ENCODE results near the gene BRD3OS. TPM values are rescaled to one million over a fixed set of nuclear protein-coding genes. Genes with fewer than 3 reads are reported as not detected.

Gene BRD3OS
- total and polyA plus RNA-seq, 2 of the 13 experiments (the other 11 are each of a cell fraction or from before 2014, with no cell fraction given) = 4.9 to 5.7 TPM

GRCh38 chr9:133986061-133986460 lies 39.2 kb upstream of the BRD3OS start (continued):
- TF ChIP-seq ZNF18 (CRISPR knock-in tag; IDR thresholded peaks at IDR 0.05; ENCODE audit: insufficient replicate concordance) = no peak
- TF ChIP-seq SMC3 (IDR thresholded peaks at IDR 0.05; ENCODE audit: low read length) = no peak
- no peak for TF ChIP-seq STAG1 (CRISPR knock-in tag; IDR thresholded peaks at IDR 0.05)
- TF ChIP-seq ZNF776 (CRISPR knock-in tag; IDR thresholded peaks at IDR 0.05) = no peak
- TF ChIP-seq, protein P1, sequence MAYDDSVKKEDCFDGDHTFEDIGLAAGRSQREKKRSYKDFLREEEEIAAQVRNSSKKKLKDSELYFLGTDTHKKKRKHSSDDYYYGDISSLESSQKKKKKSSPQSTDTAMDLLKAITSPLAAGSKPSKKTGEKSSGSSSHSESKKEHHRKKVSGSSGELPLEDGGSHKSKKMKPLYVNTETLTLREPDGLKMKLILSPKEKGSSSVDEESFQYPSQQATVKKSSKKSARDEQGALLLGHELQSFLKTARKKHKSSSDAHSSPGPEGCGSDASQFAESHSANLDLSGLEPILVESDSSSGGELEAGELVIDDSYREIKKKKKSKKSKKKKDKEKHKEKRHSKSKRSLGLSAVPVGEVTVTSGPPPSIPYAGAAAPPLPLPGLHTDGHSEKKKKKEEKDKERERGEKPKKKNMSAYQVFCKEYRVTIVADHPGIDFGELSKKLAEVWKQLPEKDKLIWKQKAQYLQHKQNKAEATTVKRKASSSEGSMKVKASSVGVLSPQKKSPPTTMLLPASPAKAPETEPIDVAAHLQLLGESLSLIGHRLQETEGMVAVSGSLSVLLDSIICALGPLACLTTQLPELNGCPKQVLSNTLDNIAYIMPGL (CRISPR knock-in tag; IDR thresholded peaks at IDR 0.05; ENCODE audit: borderline replicate concordance in 1 of 2, low read depth in 1 of 2) = no peak
- TF ChIP-seq ZFYVE20 (CRISPR knock-in tag; IDR thresholded peaks at IDR 0.05; ENCODE audit: borderline replicate concordance, low read depth) = no peak
- TF ChIP-seq, protein P2, sequence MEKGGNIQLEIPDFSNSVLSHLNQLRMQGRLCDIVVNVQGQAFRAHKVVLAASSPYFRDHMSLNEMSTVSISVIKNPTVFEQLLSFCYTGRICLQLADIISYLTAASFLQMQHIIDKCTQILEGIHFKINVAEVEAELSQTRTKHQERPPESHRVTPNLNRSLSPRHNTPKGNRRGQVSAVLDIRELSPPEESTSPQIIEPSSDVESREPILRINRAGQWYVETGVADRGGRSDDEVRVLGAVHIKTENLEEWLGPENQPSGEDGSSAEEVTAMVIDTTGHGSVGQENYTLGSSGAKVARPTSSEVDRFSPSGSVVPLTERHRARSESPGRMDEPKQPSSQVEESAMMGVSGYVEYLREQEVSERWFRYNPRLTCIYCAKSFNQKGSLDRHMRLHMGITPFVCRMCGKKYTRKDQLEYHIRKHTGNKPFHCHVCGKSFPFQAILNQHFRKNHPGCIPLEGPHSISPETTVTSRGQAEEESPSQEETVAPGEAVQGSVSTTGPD (CRISPR knock-in tag; IDR thresholded peaks at IDR 0.05) = no peak
- TF ChIP-seq RARG (CRISPR knock-in tag; IDR thresholded peaks at IDR 0.05; ENCODE audit: low read depth) = no peak
- no peak for TF ChIP-seq NRL (CRISPR knock-in tag; IDR thresholded peaks at IDR 0.05; ENCODE audit: borderline replicate concordance)
- TF ChIP-seq ZNF549 (CRISPR knock-in tag; IDR thresholded peaks at IDR 0.05) = no peak
